Muscle of back (tissue), 13 donors: Measurements from ENCODE around the gene PCDHGC5. TPM values are rescaled to one million over a fixed set of nuclear protein-coding genes. Genes with fewer than 3 reads are reported as not detected.
A peak's percentile ranks its signal among the peaks of the same experiment; 100 is the strongest.

Experiments used
- DNase-seq, 3 donors: peaks; one replicate each; pipeline versions ENCODE4 v3.0.0 to v3.0.0-alpha.2; 2013
- long read RNA-seq, 9 donors: transcript quantifications; one replicate each; lab custom pipeline, GENCODE V29; 2026
- polyA plus RNA-seq, 10 donors: library from polyadenylated mRNA; unstranded; fragments of 120-200 nt; gene quantifications; one replicate each; pipeline ENCODE4 v1.2.1, GENCODE V29; 2013; ENCODE audit not compliant: insufficient read length in 10 of 10

The PCDHGC5 gene
- 1 to 10 TPM in 1 of 10 donors, under 1 TPM in 9; 0.25 to 1.4 (median 0.44) TPM for polyA plus RNA-seq
- long read RNA-seq, donor 1, result 0 reads
- long read RNA-seq, donor 2, partial matches to known transcripts, result 0 of 1 reads
- long read RNA-seq, donor 2, other reads (novel, unspliced or antisense), result 0 of 1 reads
- long read RNA-seq, donor 3, result 0 reads
- long read RNA-seq, donor 4, result 0 reads
- long read RNA-seq, donor 5, result 0 reads
- long read RNA-seq, donor 6, partial matches to known transcripts, result 0 of 1 reads
- long read RNA-seq, donor 6, other reads (novel, unspliced or antisense), result 0 of 1 reads
- long read RNA-seq, donor 7, partial matches to known transcripts, result 0 of 2 reads
- long read RNA-seq, donor 7, other reads (novel, unspliced or antisense), result 0 of 2 reads
- long read RNA-seq, donor 8, partial matches to known transcripts, result 0 of 1 reads
- long read RNA-seq, donor 8, other reads (novel, unspliced or antisense), result 0 of 1 reads
- long read RNA-seq, donor 9, result 0 reads

- DNase-seq, result peak in 1 of 3 donors; percentile 74
Observed at GRCh38 chr5:141488591-141489561, at the start of gene PCDHGC5. PCDHGC5 (plus strand) TSS chr5:141489081; CDS start chr5:141489241, 160 bp downstream.

GRCh38 chr5:141439411-141440141 lies 49.3 kb upstream of the PCDHGC5 start:
- no peak for DNase-seq

GRCh38 chr5:141440341-141440740 lies 48.5 kb upstream of the PCDHGC5 start:
- no peak for DNase-seq

- DNase-seq, result no peak
Observed at GRCh38 chr5:141441571-141442170, 47.2 kb upstream of the PCDHGC5 start.

GRCh38 chr5:141465351-141465750 lies 23.5 kb upstream of the PCDHGC5 start:
- no peak for DNase-seq

DNA sequence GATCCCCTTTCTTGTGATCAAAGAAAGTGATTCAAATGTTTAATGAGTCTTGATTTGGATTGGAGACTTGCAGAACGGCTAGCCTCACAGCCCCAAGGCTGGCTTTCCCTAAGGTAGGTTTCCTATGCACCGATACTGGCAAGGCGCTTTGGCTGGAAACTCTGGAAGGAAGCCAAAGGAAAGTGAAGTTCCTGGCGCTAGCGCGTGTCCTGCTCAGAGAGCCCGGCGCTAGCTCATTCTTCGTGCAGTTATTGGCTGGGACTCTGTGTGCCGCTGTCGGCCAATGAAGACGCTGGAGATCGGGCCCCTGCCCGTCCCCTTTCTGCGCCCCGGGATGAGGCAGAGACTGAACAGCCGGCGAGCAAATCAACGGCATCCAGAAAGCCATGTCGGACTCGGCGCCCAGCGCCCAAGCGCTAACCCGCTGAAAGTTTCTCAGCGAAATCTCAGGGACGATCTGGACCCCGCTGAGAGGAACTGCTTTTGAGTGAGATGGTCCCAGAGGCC lies 13.2 kb upstream of the PCDHGC5 start, which contains the start of gene PCDHGC3:
TSS of gene PCDHGC3 (plus strand) at position 342 of the 507 bp plus-strand sequence. CDS start at position 493, 151 bp downstream.
- peak; percentile 94 to 97 (median 96) for DNase-seq

- DNase-seq, result peak; percentile 80 to 97 (median 93)
Observed at GRCh38 chr5:141476132-141476911, 12.6 kb upstream of the PCDHGC5 start.

DNA sequence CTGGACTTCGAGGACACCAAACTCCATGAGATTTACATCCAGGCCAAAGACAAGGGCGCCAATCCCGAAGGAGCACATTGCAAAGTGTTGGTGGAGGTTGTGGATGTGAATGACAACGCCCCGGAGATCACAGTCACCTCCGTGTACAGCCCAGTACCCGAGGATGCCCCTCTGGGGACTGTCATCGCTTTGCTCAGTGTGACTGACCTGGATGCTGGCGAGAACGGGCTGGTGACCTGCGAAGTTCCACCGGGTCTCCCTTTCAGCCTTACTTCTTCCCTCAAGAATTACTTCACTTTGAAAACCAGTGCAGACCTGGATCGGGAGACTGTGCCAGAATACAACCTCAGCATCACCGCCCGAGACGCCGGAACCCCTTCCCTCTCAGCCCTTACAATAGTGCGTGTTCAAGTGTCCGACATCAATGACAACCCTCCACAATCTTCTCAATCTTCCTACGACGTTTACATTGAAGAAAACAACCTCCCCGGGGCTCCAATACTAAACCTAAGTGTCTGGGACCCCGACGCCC lies 11.8 kb upstream of the PCDHGC5 start:
- DNase-seq, result peak in 1 of 3 donors; percentile 62

DNA sequence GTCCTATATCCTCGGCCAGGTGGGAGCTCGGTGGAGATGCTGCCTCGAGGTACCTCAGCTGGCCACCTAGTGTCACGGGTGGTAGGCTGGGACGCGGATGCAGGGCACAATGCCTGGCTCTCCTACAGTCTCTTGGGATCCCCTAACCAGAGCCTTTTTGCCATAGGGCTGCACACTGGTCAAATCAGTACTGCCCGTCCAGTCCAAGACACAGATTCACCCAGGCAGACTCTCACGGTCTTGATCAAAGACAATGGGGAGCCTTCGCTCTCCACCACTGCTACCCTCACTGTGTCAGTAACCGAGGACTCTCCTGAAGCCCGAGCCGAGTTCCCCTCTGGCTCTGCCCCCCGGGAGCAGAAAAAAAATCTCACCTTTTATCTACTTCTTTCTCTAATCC lies 11.1 kb upstream of the PCDHGC5 start:
- DNase-seq, result no peak

DNA sequence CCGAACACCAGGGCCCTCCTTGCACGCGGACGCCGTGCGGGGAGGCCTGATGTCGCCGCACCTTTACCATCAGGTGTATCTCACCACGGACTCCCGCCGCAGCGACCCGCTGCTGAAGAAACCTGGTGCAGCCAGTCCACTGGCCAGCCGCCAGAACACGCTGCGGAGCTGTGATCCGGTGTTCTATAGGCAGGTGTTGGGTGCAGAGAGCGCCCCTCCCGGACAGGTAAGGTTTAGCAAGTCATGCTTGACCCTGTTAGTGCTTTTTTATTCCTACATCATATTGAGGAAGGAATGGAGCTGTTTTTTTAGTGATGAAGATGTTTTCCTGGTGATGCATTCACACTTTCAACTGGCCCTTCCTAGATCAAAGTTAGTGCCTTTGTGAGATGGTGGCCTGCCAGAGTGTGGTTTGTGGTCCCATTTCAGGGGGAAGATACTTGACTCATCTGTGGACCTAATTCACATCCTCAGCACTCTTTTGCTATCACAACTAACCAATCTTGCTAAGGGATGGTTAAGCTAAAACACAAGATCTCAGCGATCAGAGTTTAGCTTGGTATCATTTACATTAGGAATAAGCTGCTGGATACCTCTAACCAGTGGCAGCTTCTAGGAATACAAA lies 10.4 kb upstream of the PCDHGC5 start:
- no peak for DNase-seq

DNA sequence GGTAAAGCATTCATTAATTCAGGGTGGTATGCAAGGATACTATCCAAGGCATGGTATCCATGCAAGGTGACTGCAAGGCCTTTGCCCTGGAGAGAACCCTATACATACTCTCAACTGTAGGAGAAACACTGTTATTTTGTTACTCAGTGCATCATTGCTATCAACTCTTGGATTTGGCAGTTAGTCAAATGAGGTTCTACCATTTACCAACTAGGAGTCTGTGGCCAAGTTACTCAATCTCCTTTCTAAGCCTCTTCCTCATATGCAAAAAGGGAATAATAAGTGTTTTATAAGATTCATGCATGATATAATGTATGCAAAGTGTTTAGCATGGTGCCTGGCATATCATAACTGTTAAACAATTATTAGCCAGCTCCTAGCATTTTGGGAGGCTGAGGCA lies 9.1 kb upstream of the PCDHGC5 start:
- DNase-seq, result no peak

DNA sequence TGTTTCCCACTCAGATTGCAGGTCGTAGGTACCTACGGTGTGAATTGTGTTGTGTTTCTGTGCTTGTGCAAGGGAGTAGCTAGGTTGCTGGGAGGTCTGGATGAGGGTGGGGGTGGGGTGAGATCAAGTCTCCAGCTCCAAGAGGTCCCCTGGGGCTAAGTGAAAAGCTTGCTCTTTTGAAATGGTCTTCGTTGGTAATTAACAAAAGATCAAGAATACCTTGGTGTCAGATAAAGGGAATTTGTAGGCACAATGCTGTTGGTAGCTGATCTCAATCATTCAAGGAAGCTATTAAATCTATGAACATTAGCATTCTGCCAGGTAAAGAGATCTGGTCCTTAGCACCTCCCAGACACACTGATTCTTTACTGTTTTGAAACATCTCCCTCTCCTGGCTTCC lies 5.0 kb upstream of the PCDHGC5 start:
- no peak for DNase-seq

DNA sequence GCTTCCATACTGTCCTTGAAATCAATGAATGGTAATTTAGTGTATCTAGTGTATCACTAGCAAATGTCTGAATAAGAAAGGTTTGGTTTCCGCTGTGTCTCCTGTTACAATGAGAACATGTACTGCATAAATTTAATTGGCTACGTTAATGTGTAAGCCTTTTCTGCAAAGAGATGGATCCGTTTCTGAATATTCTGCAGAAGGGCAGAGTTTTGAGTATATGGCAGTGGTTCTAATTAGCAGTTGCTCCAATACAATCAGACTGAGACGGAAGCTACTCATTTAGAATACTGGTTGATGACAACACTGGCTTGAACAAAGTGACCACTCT lies 4.6 kb upstream of the PCDHGC5 start:
- DNase-seq, result no peak

- peak in 1 of 3 donors; percentile 73 for DNase-seq
Observed at GRCh38 chr5:141484641-141485311, 4.1 kb upstream of the PCDHGC5 start, which contains the start of gene PCDHGC4. PCDHGC4 (plus strand) TSS chr5:141485030; CDS start chr5:141485174, 144 bp downstream.

GRCh38 chr5:141485321-141486055 lies 3.4 kb upstream of the PCDHGC5 start:
- DNase-seq, result no peak

DNA sequence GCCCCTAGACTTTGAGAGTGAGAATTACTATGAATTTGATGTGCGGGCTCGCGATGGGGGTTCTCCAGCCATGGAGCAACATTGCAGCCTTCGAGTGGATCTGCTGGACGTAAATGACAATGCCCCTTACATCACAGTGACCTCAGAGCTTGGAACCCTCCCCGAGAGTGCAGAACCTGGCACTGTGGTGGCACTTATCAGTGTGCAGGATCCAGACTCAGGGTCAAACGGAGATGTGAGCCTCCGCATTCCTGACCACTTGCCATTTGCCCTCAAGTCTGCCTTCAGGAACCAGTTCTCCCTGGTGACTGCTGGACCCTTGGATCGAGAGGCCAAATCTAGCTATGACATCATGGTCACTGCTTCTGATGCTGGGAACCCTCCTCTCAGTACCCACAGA lies 2.8 kb upstream of the PCDHGC5 start:
- no peak for DNase-seq

GRCh38 chr5:141487131-141487530 lies 1.8 kb upstream of the PCDHGC5 start:
- no peak for DNase-seq

- DNase-seq, result no peak
Observed at GRCh38 chr5:141489841-141490240, 960 bp downstream of the PCDHGC5 start.
